A549 (cell line): ENCODE measurements around the gene ANKRD40CL.

Experiments used
- CHD2 ChIP-seq: fragments of 150-350 bp; IDR thresholded peaks from 2 replicates; pipeline ENCODE4 v1.6.1; 2014; ENCODE audit warnings: low read length; ENCODE audit not compliant: partially characterized antibody
- CTCF ChIP-seq: fragments of >200 bp; sonication (Bioruptor Twin); formaldehyde crosslinking; IDR thresholded peaks from 3 replicates; pipeline ENCODE4 v1.5.1; 2016
- EP300 ChIP-seq, 2 experiments: fragments of >200 bp; sonication (Bioruptor Twin); formaldehyde crosslinking; IDR thresholded peaks; 2 replicates in 1 of 2; 3 replicates in 1 of 2; pipeline ENCODE4 v1.6.1; 2016 to 2017
- ESRRA ChIP-seq: fragments of 150-350 bp; IDR thresholded peaks from 2 replicates; pipeline ENCODE4 v1.6.1; 2014; ENCODE audit warnings: mild to moderate bottlenecking, low read length, borderline replicate concordance
- KDM5A ChIP-seq: fragments of 200-600 bp; sonication (generic); IDR thresholded peaks from 2 replicates; pipeline ENCODE4 v1.6.1; 2016; ENCODE audit warnings: antibody characterized with exemption, mild to moderate bottlenecking
- MAX ChIP-seq: IDR thresholded peaks from 2 replicates; pipeline ENCODE4 v1.6.1; 2012
- MYC ChIP-seq: IDR thresholded peaks from 2 replicates; pipeline ENCODE4 v1.6.1; 2012; ENCODE audit warnings: mild to moderate bottlenecking, inconsistent platforms, low read length, improper control_type of control experiment, borderline replicate concordance
- RAD21 ChIP-seq, 2 experiments: fragments of >200 bp in 1 of 2; sonication (Bioruptor Twin) in 1 of 2; formaldehyde crosslinking in 1 of 2; IDR thresholded peaks in 1 of 2; conservative IDR thresholded peaks in 1 of 2; 2 replicates in 1 of 2; 3 replicates in 1 of 2; pipeline ENCODE4 v1.6.1; 2012 to 2018; ENCODE audit warnings: inconsistent platforms in 1 of 2
- RFX5 ChIP-seq: fragments of 450-650 bp; IDR thresholded peaks from 2 replicates; pipeline ENCODE4 v1.7.1; 2014; ENCODE audit warnings: antibody characterized with exemption, mild to moderate bottlenecking, moderate library complexity
- RNF2 ChIP-seq: fragments of 200-600 bp; sonication (generic); IDR thresholded peaks from 2 replicates; pipeline ENCODE4 v1.6.1; 2016; ENCODE audit warnings: low read depth, mild to moderate bottlenecking, antibody characterized with exemption, moderate library complexity, borderline replicate concordance

- TF ChIP-seq RNF2 (no peak), RAD21 (conservative IDR thresholded peaks at IDR 0.05 in 1 of 2, IDR thresholded peaks at IDR 0.05 in 1 of 2) (no peak), CTCF (no peak), MAX (no peak), MYC (no peak), RFX5 (no peak), ESRRA (no peak), KDM5A (no peak), EP300 (IDR thresholded peaks at IDR 0.05) (no peak), CHD2 (no peak)
Measured at GRCh38 chr17:50758524-50758923, 8.8 kb downstream of the ANKRD40CL start.
